ENCODE results near the gene BLID. TPM values are rescaled to one million over a fixed set of nuclear protein-coding genes. Genes with fewer than 3 reads are reported as not detected.

Gene BLID
- total and polyA plus RNA-seq, 2 of the 8 experiments (the other 6 are each of a cell fraction or from before 2014, with no cell fraction given): not detected

DNA sequence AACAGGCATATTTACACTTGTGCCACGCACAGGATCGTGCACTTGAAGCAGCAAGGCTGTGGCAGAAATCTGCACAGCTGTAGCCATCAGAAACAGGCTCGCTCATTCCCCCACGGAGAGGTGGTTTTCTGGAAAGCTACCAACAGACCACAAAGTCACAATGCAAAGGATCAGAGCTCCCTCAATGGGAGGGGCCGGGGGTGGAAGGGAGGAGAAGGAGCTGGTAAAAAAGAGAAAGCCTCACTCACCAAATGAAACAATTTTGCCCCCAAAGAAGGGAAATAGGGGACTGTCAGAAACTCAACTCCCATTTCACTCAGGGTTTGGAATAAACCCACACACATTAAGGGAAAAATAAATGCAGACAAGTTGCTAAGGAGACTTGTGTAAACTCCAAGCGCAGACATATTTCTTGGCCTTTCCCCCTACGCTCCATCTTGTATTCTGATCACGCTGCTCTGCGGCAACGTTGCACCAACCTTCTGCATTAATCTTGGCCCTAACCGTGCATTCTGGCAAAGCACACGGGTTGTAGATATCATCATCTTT lies 43.2 kb upstream of the BLID start:
- H4K8ac ChIP-seq (ENCODE audit: extremely low read depth, insufficient read depth, low read length): peak overlapping the region; percentile 8; the same call in 1 of the 2 replicates
- no peaks in the 10 kb centered on the region for H4K20me1 ChIP-seq (replicated peaks in 1 of 2; ENCODE audit: control insufficient read depth in 1 of 2, insufficient read depth in 2 of 2, low read length in 2 of 2)
- peak overlapping the region; percentile 88; the same call in 1 of the 2 replicates for H2BK20ac ChIP-seq (ENCODE audit: low read length)
- no peak overlapping the region for H3K27ac ChIP-seq (ENCODE audit: low read depth, low read length)
- peak overlapping the region; percentile 28 for H3K23ac ChIP-seq (ENCODE audit: insufficient read length)
- no peaks in the 10 kb centered on the region for H3K27me3 ChIP-seq (replicated peaks in 1 of 4; ENCODE audit: control insufficient read depth in 3 of 4, extremely low read depth in 1 of 4, insufficient read depth in 3 of 4, low read length in 3 of 4)
- peak overlapping the region; percentile 96 for H2AFZ ChIP-seq (ENCODE audit: low read length)
- no peak overlapping the region for H3K4me3 ChIP-seq (ENCODE audit: extremely low read depth in 1 of 4, insufficient read depth in 2 of 4, low read depth in 3 of 4, low read length in 4 of 4)
- H2BK12ac ChIP-seq (ENCODE audit: low read depth, low read length): no peak overlapping the region
- POLR2A ChIA-PET (ENCODE audit: partially characterized antibody): no interaction called here
- no peak overlapping the region; the same call in 1 of the 2 replicates for H2BK15ac ChIP-seq (ENCODE audit: low read length)
- H4K91ac ChIP-seq (replicated peaks; ENCODE audit: insufficient read length, low read length): peak overlapping the region; percentile 57
- no peaks in the 10 kb centered on the region for H3K9me3 ChIP-seq (ENCODE audit: insufficient read depth in 2 of 2, low read depth in 1 of 2, low read length in 1 of 2)
- H3K36me3 ChIP-seq (ENCODE audit: control insufficient read depth in 2 of 4, insufficient read depth in 4 of 4, low read length in 3 of 4): no peaks in the 10 kb centered on the region
- H3K79me1 ChIP-seq (ENCODE audit: low read depth, low read length): no peaks in the 10 kb centered on the region
- WGBS, 2 experiments (ENCODE audit: extremely low coverage in 1 of 2, insufficient coverage in 1 of 2, insufficient read length in 1 of 2, insufficient replicate concordance in 2 of 2, low coverage in 1 of 2, low lambda C conversion rate in 2 of 2, missing lambda C conversion rate in 1 of 2): 77% methylated on average over 12 of the region's 12 CpGs; no CpG with 5 or more reads in 1 of the 2 experiments
- peaks cover 0 to 7% (median 4%) of the 10 kb centered on the region in 4 experiments; a peak in 4 of 7 replicates for H3K4me1 ChIP-seq (replicated peaks in 1 of 4; ENCODE audit: control insufficient read depth in 3 of 4, insufficient read depth in 4 of 4, low read length in 3 of 4)
- H3K4me2 ChIP-seq (ENCODE audit: insufficient read depth in 1 of 2, low read depth in 2 of 2, low read length in 2 of 2): peak overlapping the region; percentile 46 to 50
- no peak for FAIRE-seq
- no peaks in the 10 kb centered on the region for H3K23me2 ChIP-seq (ENCODE audit: low read depth, low read length)
- no peak overlapping the region for H2AK5ac ChIP-seq (ENCODE audit: low read depth, low read length)
- CTCF ChIA-PET (ENCODE audit: partially characterized antibody): interaction anchor here (0.7 to 0.9 kb wide), 2 partner anchors 43 to 51 kb away, joined by 3 to 4 read pairs; no protein-coding TSS in a partner anchor
- no peak overlapping the region for H3K9ac ChIP-seq (replicated peaks in 1 of 4; ENCODE audit: extremely low read depth in 1 of 4, low read depth in 3 of 4, low read length in 3 of 4)
- H2BK5ac ChIP-seq (ENCODE audit: low read depth, low read length): no peak overlapping the region
- no peak overlapping the region for H3K14ac ChIP-seq (ENCODE audit: insufficient read length)
- H4K5ac ChIP-seq (ENCODE audit: insufficient read length, low read depth, low read length): peak overlapping the region; percentile 64
- no peaks in the 10 kb centered on the region for H3K79me2 ChIP-seq (ENCODE audit: control insufficient read depth in 1 of 2, insufficient read depth in 2 of 2, low read length in 2 of 2)
- TF ChIP-seq CEBPB (IDR thresholded peaks at IDR 0.05; ENCODE audit: low read depth, low read length): no peak
- no peak for TF ChIP-seq PHF8 (conservative IDR thresholded peaks at IDR 0.05; ENCODE audit: low read depth, low read length)
- no peak for TF ChIP-seq SRF (IDR thresholded peaks at IDR 0.05; ENCODE audit: low read depth, low read length)
- TF ChIP-seq RAD21 (IDR thresholded peaks at IDR 0.05 in 1 of 2, conservative IDR thresholded peaks at IDR 0.05 in 1 of 2; ENCODE audit: low read depth in 2 of 2, low read length in 2 of 2): no peak
- TF ChIP-seq CHD1 (IDR thresholded peaks at IDR 0.05; ENCODE audit: low read depth, low read length): no peak
- TF ChIP-seq EP300 (IDR thresholded peaks at IDR 0.05; ENCODE audit: borderline replicate concordance in 1 of 2, low read depth in 2 of 2, low read length in 2 of 2): no peak
- TF ChIP-seq EZH2 (IDR thresholded peaks at IDR 0.05; ENCODE audit: low read depth, low read length, severe bottlenecking): no peak
- peak overlapping the region; percentile 85; the same call in 1 of the 2 replicates for H3K18ac ChIP-seq (ENCODE audit: extremely low read depth, low read length)
- DNase-seq (ENCODE audit: low read depth in 1 of 2, low spot score in 2 of 2): no peak
- H2BK120ac ChIP-seq (replicated peaks; ENCODE audit: low read depth, low read length): peak overlapping the region; percentile 48
- no peak overlapping the region for H3K4ac ChIP-seq (replicated peaks; ENCODE audit: insufficient read length, low read depth, low read length)
- H3K56ac ChIP-seq (replicated peaks; ENCODE audit: insufficient read length, low read depth, low read length): no peak overlapping the region
